Amygdala (tissue), 56 donors: ENCODE results near the gene IQGAP3.
A peak's percentile ranks its signal among the peaks of the same experiment; 100 is the strongest.

Source experiments
- DNase-seq, 56 donors: peaks; one replicate each; lab custom pipeline; 2025; lab: John Stamatoyannopoulos, UW

IQGAP3 gene

DNA sequence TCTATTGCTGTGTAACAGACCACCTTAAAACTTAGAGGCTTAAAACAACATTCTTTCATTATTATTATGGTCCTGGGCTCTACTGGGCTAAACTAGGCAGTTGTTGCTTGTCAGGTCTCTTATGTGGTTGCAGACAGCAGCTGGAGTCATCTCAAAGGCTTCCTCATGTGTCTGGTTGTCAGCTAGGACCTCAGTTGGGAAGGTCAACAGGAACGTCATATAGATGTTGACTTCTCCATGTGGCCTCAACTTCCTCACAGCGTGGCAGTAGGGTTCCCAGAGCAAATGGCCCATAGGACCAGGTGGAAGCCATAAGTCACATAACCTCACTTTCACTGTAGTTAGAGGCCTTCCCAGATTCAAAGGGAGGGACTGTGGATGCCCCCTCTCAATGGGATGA, 56.4 kb downstream of the IQGAP3 start:
- no peak for DNase-seq

DNA sequence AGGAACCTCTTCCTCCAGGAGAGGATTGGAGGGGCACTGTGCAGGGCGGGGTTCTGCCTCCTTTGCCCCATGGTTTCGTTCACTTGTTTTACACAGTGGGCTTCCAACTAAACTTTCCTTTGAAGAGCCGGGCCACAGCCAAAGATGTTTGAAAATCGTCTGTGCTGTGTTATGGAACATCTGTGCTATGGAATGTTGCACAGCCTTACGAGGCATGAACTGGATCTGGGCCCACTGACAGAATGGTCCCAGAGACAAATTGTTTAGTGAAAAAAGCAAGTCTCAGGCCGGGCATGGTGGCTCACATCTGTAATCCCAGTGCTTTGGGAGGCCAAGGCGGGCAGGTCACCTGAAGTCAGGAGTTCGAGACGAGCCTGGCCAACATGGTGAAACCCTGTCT, 59.2 kb downstream of the IQGAP3 start:
- no peak for DNase-seq

DNA sequence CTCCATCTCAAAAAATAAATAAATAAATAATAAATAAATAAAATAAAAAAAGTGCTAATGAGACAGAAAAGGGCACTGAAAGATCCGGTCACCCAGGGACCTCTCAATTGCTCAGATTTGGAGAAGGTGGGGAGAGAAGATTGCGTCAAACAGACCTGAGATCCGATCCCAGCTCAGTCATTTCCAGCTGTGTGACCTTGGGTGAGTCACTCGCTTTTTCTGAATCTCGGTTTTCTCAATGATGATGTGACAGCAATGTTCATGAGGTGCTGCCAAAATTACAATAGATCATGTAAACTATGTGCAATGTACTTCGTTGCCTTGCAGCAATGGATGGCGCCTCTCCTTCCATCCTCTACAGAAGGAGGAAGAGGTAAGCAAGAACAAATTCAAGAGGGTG, 60.7 kb downstream of the IQGAP3 start:
- DNase-seq: no peak

DNA sequence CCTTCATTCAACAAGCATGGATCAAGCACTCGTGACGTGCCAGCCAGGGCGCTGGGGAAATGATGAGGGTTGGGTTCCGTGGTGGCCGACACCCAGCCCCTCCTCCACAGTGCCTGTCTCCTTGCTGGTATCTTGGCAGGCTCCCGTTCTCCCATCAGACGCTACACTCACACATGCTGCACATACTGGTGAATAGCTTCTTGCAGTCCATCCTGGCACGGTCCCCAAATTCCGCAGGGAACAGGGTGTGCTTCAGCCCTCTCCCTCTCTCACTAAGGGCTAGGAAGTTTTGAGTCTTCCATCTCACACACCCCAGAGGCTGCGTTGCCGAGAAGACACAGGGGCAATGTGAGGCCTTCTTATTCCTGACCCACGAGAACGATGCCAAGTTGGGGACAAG, 61.7 kb downstream of the IQGAP3 start:
- peak in 46 of 56 donors; percentile 18 to 92 (median 66) for DNase-seq

DNA sequence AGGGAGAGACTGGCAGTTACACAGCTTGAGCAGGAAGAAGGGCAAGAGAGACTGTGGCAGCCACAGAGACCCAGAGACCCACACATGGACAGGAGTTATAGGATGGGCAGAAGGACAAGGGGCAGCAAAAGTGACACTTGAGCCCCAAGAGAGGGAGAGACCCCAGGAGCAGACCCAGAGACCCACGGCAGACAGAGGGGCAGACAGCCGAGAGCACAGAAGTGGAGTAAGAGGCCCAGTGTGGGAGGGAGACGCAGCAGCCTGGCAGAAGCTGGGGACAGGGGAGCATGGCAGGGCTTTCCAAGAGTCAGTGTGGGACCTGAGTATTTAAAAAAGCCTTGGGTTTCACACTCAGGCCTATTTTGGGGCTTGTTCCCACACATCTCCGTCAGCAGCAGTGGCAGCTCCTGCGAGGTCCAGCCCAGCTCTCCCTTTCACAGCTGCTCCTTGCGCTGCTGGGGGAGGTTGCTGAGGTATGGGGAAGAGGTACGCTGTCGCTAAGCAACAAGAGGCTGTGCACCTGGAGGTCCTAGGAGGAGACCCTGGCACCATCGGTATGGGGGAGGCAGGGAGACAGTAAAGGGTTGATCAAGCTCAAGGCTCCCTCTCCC, 62.8 kb downstream of the IQGAP3 start:
- DNase-seq: peak in 8 of 56 donors; percentile 16 to 51 (median 26)

DNA sequence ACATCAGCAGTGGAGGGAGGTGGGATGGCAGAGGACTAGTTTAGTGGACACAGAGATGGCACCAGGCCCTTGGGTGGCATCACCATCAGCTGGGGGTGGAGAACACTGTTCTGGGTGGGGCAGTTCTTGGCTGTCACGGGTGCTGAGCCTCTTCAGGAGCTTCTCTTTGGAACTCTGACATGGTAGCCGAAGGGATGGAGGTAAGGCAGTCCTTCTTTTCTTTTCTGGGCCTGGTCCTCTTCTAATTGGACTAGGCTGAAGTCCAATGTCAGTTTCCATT, 63.5 kb downstream of the IQGAP3 start:
- no peak for DNase-seq

DNA sequence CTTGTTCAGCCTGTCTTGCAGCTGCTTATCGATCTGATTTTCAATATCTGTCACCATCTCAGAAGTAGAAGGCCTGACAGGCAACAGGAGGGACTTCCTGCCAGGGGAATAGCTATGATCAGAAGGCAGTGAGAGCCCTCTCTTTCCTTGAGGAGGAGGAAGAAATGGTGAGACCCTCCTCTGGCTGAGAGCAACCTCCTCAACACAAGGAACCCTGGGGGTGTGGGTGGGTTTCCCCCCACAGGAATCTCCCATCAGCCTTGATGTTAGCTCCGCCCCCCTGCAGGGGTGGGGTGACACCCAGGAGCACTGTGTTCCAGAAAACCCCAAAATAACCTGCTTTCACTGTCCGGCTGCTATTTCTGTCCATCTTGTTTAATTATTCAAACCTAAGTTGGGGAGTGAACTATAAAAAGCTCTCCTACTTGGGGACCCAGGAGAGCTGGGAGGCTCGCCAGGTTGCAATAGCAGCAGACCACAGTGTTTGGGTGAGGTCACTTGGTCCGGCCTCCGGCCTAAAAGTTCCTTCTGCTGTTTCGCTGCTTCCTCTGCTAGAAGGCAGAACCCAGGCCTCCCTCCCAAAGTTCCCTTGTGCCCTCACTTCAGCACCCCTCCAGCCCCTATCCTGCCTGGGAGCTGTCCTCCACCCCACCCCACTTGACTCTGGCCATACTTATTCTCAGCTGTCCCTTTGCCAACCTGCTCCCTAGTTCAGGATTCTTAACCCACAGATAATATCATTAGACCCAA, 64.0 kb downstream of the IQGAP3 start:
- peak in 24 of 56 donors; percentile 20 to 77 (median 41) for DNase-seq

DNA sequence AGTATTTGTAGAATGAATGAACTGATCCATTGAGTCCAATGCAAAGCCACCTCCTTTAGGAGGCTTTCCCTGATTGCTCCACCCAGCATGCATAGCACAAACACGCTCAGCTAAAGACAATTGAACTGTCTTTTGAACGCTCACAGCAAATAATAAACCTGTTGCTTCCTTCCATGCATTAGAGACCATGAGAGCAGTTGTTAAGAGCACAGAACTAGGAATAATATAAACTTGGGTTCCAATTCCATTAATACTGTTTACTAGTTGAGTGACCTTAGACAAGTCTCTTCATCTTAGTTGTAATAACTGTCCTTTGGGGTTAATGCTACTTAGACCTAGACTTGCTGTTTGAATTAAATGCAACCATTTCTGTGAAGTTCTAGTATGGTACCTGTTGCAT, 65.9 kb downstream of the IQGAP3 start:
- DNase-seq: no peak

DNA sequence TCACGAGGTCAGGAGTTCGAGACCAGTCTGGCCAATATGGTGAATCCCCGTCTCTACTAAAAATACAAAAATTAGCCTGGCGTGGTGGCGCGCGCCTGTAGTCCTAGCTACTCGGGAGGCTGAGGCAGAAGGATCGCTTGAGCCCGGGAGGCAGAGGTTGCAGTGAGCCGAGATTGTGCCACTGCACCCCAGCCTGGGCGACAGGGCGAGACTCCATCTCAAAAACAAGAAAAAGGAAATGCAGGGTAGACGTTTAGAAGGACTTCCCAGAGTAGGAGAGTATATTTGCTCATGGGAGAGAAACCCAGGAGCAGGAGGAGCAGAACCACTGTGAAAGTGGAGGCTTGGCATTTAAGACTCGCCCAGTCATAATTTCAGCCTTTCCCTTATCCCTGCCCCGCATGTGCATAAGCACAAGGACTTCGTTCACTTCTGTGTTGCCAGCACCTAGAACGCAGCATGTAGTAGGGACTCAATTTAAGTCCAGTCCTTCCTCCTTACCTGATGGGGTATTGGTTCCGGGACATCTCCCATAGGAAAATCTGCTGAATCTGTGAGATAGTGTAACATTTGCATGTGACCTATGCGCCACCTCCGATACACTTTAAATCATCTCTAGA, 66.6 kb downstream of the IQGAP3 start:
- DNase-seq: no peak

DNA sequence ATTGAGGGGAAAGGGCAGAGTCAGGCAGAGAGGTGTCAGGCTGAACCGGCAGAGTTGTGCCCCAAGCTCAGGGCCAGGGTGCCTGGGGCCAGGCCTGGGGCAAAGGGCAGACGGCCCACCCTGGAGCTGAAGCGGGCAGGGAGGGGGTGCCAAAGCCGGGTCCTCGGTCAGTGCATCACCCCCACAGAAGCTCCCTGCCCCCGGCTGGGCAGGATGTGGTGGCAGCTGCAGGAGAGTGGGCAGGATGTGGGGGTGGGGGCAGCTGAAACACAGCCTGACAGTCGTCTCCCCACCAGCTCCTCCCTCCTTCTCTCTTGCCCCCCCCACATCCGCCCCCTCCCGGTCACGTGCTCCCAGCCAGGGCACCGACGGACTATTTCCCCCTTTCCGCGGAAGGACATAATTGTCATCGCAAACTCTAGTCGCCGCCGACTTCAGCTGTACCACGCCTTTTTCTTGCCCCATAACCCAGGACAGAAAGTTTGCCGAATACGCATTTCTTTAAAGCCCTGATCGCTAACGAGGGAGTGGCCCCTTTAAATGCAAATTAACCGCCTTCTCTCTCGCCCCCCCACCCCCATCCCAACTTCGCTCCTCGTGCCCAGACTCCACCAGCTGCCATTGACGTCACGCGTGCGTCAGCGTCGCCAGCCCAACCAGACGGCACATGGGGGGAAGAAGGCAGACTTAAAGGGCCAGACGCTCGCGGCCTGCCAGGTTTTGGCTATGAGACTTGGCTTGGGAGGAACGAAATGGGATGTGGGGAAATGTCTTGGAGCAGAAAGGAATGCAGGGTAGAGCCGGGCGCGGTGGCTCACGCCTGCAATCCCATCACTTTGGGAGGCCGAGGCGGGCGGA, 67.3 kb downstream of the IQGAP3 start:
- DNase-seq: peak in 55 of 56 donors; percentile 80 to 98 (median 96)

DNA sequence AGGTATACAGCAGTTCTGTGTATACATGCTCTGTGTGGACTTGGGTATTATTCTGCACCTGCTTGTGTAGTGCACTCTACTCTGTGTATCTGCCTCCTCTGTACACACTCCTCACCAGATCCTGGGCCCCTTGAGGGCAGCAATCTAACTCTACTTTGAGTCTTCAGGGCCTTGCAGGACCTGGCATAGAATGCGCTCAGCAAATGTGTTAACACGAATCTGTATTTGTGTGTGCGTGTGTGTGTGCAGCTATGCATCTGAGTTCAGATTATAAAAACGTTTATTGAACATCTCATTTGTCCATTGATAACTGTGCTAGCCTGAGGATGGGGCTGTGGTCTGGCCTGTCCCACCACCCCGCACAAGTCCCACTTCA, 67.9 kb downstream of the IQGAP3 start:
- DNase-seq: no peak

DNA sequence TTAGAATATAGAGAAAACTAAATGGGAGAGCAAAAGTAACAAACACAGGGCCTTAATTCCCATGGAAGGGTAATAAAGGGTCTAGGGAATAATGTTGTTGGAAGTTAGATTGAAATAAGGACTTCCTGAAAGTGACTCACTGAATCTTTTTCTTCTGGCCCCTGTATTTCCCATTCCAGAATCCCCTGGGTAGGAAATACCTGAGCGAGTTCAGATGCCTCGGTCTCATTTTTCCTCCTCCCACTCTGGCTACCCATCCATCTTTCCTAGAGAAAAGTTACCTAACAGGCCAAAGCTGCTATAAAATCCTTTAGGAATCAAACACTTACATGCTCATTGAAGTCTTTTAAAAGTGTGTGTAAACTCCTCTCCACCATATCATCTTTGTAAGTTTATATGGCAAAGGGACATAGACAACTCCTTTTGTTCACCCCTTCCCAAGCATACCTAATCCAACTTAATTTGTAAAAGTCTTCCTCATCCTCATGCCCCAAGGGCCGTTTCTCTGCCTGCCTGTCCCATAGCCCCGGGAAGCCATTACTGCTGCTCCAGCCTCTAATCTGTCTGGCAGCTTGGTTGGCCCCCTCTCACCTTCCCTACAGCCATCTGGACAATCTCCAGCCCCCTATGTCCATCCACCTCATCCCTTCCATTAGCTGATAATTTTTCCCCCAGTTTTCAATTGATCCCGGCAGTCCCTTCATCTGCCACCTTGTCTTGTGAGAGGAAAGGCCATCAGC, 68.5 kb downstream of the IQGAP3 start:
- no peak for DNase-seq

DNA sequence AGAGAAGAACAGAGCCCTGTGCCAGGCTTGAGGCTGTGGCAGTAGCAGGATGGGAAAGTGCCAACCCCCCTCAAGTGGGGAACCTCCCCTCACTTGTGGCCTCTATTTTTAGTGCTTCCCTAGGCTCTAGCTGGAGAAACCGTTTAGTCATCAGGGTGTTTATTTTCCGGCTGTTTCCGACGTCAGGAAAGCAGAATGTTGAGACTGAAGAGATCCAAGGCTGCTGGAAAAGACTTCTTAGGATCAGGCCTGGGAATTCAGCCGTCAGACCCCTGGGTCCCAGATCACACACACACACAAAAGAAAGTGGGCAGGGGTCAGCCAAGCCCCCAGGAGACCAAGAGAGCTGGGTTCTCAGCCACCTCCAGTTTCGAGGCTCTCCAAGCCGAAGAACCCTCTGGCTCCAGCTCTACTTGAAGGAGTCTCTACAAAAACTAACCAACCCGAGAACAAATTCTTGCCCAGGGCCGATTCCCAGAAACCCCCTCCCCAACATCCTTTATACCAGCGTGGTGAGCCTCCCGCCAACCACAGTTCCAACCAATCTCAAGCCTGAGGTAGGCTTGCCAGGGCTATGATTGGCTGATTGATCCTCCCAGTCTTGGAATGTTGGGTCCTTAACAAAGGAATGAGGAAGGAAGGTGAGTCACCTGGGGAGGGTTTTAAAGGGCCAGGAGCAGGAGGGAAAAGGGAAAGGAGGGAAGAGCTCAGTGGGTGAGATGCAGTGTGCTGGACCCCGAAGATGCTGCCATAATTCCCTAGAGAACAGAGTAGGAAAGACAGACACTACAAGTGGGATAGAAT, 69.3 kb downstream of the IQGAP3 start:
- DNase-seq: peak in 37 of 56 donors; percentile 24 to 76 (median 55)

DNA sequence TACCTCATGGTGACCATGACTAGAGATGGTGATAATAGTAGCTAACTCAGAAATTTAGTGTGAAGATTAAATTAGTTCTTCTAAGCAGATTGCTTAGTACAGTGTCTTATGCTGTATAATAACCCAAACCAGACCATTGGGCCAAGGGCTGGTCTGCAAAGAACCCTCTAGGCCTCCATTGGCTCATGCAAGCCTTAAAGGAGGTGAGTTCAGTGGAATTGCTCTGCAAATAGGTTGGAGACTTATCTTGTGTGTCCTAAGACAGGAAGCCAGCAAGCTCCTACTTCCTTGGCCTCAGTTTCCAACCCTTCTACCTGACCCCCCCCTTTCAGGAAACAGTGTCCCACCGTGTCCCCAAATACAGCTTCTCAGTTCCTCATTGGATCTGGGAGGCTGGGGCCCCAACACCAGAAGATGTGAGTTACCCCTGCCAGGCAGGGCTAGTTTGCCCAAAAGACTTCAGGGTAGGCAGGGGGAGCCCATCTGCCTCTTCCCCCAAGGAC, 69.9 kb downstream of the IQGAP3 start:
- no peak for DNase-seq

DNA sequence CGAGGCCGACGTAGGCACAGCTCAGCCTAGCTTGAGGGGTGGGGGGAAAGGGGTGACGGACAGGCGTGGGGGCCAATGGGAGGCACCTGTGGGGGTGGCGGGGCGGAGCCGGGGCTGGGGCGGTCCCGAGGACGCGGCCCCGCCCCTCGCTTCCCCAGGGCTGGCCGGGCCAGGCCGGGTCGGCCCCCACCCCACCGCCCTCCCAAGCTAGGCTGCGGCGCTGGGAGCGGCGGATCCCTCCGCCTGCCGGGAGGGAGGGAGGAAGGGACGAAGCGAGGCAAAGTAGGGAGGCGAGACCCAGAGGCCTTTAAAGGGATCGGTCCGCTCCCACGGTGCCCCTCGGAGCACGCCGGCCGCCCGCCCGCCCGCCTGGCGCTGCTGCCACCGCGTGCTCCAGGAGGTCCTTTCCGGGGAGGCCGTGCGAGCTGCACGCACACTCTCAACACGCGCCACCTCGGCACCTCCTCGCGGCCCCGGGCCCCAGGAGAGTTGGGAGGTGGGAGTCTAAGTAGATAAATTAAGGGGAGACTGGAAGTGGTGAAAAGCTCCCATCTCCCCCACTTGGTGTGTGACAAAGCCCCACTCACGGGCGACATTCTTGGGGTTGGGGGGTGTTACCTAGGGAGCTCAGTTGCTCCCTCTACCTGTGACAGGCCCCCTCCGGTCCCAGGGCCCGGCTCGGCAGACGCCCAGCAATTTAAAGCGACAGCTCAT, 71.4 kb downstream of the IQGAP3 start:
- DNase-seq: peak in 55 of 56 donors; percentile 70 to 98 (median 93)

DNA sequence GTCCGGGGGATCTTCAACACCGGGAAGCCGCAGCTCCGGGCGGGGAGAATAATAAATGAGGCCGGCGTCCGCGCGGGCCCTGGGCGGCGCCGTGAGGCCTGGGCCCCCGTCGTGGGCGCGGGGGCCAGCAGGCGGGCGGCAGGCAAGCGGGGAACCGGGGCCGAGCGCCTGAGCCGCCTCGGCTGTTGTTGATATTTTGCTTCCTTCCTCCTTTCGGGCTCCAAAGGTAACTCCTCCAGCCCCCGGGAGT, 71.9 kb downstream of the IQGAP3 start, which contains the start of gene MEF2D:
MEF2D (minus strand) TSS at position 233 of the 250 bp plus-strand sequence. CDS start 17,483 bp downstream, outside the sequence.
- DNase-seq: no peak

DNA sequence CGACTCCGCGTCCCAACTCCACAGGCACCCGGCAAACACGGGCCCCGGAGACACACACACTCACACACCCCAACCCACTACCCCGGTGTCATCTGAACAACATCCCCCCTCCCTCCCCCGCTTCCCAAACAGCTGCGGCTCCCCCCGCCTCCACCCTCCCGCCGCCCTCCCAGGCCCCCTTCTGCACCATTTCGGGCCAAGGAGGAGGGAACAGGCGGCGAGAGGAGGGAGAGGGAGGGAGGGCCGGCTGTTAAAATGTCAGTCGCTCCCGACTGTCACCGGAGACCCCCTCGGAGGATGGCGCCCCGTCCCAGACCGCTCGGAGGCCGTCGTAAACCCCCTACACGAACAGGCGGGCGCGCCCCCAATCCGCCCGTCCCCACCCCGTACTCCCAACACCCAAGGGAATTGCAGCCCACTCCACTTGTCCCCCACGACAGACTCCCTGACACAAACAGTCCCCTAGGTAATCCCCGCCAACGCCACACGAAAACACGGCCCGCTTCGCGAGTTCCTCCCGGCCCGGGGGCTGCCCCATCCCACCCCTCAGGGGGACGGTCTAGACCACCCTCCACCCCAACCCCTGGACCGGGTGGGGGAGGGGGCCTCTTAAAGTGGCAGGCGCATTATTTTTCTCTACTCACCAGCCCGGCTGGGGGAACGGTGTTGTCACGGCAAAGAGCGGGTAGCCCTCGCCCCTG, 72.4 kb downstream of the IQGAP3 start:
- peak in 44 of 56 donors; percentile 33 to 80 (median 66) for DNase-seq

DNA sequence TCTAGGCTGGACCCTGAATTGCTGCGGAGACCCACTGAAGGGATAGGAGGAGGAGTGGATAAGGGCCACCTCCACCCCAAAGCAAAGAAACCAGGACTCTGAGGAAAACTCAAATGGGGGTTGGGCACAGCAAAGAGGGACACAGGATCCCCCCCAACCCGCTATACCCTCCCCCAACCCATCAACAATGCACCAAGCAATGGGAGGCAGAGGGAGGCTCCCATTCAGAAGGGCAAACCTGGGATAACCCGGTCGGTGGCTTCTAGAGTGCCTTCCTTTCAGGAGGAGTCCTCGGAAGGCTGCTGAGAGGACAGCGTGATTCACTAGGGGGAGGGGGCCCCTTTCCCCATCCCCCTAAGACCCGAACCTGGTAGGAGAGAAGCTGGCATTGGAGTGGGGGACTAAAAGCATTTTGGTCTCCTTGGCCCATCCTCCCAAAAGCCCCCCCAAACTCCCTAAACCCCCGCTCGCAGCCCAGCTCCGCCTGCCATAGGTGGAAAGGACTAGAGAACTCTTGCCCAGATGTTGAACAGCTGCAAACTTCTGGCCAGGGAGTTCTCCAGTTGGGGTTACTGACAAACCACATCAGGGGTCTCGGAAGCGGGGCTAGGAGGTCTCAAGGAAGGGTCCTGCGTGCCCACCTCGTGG, 73.0 kb downstream of the IQGAP3 start:
- DNase-seq: peak in 2 of 56 donors; percentile 32 to 50
